ENCODE results near the gene ZBTB39.
"Not testable (repeated sequence)": the region's sequence is repeated elsewhere in the genome, so short reads cannot be mapped to it uniquely, and the experiment has no call there.

Gene ZBTB39, protein sequence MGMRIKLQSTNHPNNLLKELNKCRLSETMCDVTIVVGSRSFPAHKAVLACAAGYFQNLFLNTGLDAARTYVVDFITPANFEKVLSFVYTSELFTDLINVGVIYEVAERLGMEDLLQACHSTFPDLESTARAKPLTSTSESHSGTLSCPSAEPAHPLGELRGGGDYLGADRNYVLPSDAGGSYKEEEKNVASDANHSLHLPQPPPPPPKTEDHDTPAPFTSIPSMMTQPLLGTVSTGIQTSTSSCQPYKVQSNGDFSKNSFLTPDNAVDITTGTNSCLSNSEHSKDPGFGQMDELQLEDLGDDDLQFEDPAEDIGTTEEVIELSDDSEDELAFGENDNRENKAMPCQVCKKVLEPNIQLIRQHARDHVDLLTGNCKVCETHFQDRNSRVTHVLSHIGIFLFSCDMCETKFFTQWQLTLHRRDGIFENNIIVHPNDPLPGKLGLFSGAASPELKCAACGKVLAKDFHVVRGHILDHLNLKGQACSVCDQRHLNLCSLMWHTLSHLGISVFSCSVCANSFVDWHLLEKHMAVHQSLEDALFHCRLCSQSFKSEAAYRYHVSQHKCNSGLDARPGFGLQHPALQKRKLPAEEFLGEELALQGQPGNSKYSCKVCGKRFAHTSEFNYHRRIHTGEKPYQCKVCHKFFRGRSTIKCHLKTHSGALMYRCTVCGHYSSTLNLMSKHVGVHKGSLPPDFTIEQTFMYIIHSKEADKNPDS

DNA sequence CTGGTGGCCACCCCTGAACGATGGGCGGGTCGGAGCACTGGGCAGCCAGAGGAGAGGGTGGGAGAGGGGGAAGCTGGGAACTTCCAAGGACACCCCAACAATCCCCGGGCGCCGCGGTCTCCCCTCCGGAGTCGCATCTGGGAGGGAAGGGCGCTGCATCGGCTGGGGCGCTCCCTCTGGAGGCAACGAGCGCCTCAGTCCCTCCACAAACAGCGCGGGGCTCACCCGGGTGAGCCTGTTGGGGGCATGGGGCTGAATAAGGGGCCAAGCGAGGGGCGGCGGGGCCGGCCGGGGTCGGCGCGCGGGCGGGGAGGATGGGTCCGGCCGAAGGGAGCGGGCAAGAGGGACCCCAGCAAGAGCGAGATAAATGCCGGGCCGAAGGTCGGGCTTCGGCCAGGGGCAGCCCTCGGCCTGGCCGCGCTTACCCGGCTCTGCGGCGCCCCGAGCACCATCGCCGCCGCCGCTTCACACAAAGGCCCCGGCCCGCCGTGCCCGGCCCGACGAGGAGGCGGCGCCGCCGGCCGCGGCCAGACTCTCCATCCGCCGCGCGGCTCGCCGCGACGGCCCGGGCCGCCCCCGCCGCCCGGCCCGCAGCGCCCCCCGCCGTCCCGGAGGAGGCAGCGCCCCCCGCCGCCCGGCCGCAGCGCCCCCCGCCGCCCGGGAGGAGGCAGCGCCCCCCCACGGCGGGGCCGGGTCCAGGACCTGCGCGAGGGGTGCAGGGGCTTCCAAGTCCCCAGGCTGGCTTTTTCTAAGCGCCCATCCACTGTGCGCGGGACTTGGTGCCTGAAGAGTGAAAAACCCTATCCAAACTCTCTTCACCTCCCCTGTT is at the start of gene ZBTB39:
Gene ZBTB39 (minus strand): TSS at position 567 of the 829 bp plus-strand sequence. CDS start 1,629 bp downstream, outside the sequence.
- peak; percentile 65 for DNase-seq

DNA sequence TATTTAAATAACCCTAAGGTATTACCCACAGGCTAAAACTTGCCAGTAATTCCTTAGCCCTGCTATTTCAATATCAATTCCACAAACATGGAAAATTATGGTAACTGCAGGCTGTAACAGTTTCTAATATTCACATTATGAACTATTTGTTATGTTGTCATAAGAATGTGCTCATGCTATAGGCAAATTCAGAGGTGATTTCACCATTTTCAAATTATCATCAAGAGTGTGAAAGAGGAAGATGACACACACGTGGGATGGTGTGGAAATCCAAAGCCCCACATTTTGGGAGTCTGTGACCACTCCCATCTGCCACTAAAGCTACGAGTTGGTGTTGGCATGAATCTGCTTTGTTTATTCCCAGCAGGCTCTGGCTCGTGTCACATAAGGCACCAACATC is 49.5 kb upstream of the ZBTB39 start:
- DNase-seq: no peak

DNA sequence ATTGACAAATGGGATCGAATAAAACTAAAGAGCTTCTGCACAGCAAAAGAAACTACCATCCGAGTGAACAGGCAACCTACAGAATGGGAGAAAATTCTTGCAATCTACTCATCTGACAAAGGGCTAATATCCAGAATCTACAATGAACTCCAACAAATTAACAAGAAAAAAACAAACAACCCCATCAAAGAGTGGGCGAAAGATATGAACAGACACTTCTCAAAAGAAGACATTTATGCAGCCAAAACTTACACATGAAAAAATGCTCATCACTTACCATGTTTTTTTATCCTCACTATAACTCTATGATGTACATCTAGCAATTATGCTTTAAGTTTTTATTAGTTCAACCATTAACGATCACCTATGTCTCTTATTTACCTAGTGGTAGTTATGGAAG is 47.6 kb upstream of the ZBTB39 start:
- DNase-seq: not testable (repeated sequence)

DNA sequence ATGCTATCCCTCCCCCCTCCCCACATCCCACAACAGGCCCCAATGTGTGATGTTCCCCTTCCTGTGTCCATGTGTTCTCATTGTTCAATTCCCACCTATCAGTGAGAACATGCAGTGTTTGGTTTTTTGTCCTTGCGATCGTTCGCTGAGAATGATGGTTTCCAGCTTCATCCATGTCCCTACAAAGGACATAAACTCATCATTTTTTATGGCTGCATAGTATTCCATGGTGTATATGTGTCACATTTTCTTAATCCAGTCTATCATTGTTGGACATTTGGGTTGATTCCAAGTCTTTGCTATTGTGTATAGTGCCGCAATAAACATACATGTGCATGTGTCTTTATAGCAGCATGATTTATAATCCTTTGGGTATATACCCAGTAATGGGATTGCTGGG is 46.8 kb upstream of the ZBTB39 start:
- not testable (repeated sequence) for DNase-seq

DNA sequence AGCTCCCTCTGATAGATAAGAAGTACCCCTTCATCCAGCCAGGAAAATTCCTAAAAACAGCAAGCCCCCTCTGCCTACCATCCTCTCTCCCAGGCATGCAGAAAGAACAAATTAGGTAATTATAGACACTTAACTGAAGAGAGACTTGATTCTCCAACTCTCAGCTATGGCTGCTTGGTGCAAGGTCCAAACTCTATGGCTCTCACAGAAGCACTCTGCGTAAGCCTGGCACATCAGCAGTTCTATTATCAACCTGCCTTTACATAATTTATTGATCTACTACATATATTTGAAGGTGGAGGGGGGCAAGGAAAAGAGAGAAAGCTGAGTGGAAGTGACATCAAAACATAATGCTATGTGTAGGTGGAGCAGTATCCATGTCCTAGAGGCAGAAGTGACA is 44.7 kb upstream of the ZBTB39 start:
- no peak for DNase-seq

DNA sequence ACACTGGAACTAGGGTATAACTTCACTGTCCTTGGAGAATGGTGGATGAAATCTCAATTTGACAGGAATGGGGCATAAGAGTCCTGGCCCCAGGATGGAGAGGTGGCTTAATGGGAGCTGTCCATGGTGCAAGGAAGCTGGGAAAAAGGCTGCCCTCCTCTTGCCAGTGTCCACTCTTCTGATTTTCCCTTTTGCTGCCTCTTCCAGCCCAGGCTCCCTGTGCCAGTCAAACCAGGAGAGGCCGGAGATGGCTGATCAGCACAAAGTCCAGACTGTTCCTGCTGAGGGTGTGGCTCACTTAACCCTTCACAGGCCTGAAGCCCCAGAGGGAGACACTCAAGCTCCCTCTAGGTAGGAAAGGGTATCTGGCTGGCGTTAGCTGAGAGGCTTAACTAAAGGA is 43.5 kb upstream of the ZBTB39 start, which contains the start of gene MYO1A:
Gene MYO1A (minus strand): TSS at position 240 of the 400 bp plus-strand sequence. CDS start 1,806 bp downstream, outside the sequence.
- DNase-seq: no peak

DNA sequence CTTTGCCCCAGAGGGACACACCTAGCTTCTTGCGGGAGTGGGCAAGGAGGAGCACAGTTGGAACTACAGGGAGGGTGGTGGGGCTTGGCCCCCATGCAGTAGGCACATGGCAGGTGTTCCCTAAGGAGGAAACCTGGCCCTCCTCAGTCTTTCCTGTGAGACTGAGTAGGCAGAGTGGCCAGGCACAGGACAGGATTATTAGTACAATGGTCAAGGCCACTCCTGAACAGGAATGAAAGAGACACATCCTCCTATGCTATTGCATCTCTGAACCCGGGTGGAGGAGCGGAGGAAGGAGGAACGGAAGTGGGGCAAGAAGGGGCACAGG is 42.7 kb upstream of the ZBTB39 start:
- no peak for DNase-seq

DNA sequence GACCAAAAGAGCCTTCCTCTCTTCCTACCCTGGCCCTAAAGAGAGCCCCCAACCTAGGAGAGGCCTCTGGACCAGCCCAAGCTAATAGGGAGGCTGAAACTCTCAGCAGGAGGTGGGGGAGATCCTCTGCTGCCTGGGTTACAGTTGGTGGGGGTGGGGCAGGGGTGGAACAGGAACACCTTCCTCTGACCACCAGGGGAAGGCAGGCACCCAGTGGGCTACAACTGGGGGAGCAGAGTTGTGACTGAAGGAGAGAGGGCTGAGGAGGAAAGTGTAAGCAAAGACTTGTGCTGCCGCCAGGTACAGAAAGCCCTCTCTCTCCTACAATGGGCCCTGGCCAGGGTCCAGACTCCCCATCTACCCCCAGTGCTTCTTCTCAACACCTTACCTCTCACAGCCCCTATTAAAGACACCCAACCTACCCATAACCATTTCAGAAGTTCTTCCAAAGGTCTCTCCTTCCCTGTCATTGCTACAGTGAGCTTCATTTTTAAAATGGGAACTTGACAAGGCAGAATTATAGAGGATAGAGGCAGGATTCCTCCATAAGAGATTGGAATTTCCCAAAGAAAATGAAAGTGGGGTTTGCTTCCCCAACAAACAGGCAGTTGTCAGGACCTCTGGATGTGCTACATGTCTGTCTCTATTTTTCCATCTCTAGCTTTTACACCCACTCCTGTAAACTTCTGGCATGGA is 42.2 kb upstream of the ZBTB39 start:
- no peak for DNase-seq

DNA sequence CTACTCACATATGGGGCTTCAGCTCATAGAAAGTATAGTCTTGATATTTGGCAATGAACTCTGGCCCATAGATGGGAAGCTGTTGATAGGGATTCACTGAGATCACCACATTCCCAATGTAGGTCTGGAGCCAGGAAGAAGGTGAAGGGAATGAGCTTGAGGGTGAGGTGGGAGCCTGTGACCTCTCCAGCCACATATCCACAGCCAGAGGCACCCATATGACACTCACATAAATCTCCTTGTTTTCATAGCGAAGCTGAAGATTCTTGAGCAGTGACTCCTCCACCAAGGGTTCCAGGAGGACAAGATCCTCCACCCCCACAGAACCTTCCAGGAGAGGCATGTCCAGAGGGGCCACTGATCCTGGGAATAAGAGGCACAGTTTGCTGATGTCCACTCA is 41.6 kb upstream of the ZBTB39 start:
- no peak for DNase-seq

DNA sequence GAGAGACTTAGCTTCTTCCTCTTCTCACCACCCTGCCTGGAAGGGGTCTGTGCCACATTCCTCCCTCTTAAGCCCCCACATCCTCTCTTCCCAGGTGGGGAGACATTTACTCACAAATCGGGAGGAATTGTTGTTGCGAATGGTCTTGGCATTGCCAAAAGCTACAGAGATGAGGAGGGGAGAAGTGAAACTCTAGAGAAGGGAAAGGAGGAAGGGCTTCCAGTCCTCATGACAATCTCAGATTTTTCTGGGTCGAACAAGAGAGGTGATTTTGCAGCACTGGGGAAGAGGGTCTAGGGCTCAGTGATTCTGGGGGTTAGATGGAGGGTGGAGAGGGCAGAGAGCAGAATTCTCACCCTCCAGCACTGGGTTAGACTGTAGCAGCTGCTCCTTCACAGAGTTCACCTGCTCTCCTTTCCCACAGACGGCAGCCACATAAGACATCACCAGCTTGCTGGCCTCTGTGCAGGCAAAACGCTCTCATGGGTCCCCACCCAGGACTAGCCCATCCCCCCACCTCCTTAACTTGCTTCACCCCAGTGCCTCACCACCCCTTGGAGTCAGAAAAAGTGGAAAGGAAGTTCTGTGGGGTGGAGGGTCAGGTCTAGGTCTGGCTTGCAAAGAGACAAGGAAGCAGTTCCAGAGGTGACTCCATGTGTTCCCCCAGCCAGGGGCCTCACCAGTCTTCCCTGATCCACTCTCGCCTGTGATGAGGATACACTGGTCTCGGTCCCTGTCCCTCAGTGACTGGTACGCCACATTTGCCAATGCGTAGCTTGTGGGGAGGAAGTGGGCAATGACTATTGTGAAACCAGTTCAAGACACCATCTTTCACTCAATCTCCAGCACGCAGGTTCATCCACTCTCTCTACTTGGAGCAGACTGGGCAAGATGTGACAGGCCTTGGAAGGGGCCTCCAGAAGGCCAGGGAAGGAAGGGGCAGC is 40.9 kb upstream of the ZBTB39 start:
- DNase-seq: peak; percentile 11

DNA sequence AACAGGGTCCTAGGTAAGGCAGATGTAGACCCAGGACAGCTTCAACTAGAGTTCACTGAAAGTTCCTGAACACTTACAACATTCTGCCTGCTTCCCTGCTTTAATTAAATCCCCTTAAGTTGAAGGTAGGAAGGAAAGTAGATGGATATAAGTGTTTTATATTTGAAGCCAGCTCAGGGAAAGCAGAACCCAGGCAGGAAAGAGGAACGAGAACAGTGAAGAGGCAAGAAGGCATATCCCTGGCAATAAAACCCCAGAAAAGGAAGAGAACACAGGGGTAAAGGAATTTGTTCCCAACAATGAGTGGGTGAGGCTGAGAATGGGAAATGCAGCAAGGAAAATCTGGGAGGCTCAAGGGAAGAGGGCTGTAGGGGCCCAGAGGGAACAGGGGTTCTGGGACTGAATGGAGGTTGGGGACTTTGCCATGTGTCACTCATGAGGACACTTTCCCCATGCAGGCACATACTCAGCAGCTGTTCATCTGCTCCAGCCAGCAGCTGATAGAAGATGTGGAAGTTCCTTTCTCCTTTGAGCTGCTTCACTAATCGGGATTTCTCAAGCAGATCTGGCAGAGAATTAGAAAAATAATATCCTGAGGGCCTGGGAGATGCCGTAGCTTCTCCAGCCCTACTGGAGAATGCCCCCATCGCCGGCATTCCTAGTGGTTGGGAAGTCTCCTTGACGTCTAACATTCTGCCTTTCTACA is 39.9 kb upstream of the ZBTB39 start:
- no peak for DNase-seq

DNA sequence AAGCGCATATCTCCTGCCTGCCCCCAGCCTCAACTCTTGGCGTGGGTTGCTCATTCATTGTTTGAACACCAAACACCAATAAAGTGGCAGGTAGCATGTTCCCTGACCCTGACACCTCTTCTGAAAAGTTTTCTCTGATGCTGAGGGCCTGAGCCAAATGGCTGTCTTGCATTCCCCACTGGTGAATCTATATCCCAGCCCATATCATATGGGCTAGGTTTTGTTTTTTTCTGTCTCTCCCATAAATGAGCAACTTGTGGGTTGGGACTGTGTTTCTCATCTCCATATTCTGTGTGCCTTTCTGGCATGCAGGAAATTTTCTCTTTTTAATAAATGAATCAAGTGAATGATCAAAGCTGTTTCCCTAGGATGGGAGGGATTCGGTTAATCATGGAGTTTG is 38.5 kb upstream of the ZBTB39 start:
- no peak for DNase-seq

DNA sequence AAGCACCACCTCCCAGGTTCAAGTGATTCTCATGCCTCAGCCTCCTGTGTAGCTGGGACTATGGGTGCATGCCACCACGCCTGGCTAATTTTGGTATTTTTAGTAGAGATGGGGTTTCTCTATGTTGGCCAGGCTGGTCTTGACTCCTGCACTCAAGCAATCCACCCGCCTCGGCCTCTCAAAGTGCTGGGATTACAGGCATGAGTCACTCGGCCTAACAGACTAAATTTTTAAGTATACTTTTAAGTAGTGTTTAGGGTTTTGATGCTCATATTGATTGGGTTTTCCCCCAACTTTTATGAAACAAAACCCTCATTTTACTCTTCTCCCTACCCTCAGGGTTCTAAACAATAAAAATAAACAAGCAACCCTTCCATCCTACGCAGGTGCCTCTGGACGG is 38.1 kb upstream of the ZBTB39 start:
- DNase-seq: no peak

DNA sequence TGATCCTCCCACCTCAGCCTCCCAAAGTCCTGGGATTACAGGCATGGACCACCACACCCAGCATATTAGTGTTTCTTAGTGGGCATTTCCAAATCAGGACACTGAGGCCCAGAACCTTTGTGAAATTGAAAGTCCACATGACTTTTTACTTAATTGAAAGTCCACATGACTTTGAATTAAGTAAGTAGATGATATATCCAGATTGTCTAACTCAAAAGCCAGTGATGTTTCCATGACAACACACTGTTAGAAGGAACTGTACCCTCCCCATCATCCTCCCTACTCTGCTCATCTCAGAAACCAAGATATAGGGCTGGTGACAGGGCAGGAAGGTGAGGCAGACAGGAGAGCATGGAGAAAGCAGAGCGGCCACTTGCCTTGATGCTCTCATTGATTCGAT is 36.3 kb upstream of the ZBTB39 start:
- DNase-seq: no peak

DNA sequence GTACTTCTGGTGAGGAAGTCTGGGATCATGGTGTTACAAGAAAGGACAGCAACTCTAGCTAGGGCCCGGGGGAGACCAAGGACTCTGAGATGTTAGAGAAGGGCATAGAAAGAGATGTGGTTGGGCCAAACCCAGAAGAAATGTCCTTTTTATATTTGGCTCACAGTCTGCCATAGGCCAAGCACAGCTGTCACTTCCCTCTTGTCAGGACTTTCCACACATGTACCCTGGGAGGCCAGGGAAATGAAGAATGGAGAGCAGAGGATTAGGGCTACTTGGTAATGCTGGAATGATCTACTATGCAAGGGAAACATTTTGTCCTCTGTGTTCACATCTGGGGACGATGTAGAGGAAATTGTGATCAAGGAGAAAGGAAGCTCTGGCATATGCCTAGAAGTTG is 34.4 kb upstream of the ZBTB39 start:
- no peak for DNase-seq

DNA sequence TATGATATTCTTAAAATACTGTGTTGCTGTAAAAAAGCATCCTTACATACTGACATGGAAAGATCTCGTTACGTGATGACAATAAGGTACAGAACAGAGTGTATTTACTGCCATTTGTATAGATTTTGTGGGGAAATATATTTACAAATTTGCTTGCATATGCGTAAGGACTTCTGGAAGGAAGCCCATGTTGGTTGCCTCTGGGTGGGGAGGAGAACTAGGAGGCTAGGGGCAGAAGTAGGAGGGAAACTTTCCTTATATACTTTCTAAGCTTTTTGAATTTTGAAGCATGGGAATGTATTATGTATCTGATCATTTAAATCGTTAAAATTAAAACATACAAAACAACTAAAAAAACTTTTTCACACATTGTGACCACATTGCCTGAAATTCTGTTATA is 33.9 kb upstream of the ZBTB39 start:
- DNase-seq: no peak

DNA sequence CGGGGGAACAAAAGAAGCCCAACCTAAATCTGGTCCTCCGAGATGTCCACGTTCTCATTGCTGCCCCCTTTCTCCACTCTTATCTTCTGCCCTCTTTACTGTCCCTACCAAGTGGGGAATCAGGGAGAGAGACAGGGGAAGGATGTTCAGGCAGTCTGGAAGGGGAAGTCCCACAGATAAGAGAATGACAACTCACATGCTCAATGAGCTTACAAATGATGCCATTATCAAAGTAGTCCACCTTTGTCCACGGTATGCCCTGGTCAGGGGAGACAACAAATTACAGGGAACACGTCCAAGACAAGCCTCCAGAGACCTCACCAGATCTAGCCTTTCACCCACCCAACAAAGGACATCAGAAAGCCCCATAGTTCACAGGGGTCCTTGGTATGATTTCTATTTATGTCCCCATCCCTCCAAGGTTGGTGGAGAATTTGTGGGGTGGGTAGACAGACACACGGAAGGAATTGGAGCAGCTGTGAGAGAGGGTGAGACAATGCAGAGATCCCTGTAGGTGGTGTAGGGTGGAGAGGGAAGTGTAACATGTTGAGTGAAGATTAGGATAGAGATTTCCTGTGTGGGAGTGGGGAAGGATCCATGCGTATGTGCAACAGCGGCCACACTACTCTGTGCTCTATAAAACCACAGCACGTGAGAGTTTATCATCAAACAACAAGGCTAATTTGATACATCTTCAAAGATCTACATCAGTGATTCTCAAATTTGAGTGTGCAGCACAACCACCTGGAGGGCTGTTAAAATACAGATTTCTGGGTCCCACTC is 32.9 kb upstream of the ZBTB39 start:
- DNase-seq: no peak

DNA sequence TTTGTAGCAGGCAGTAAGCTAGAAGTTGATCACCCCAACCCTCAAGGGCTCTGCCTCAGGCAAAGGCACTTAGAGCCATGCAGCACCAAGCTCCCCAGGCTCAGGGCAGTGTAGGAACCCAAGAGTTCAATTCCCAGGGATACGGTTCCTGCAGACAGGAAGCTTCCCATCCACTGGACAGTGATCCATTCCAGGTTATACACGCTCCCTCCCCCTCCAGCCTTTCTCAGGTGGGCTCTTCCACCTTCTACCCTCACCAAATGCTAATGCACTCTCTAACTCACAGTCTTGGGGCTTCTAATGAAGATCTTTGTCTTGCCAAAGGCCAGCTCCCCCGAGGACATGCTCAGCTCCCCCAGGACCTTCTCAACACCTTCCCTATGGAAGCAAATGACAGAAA is 30.9 kb upstream of the ZBTB39 start:
- DNase-seq: no peak

DNA sequence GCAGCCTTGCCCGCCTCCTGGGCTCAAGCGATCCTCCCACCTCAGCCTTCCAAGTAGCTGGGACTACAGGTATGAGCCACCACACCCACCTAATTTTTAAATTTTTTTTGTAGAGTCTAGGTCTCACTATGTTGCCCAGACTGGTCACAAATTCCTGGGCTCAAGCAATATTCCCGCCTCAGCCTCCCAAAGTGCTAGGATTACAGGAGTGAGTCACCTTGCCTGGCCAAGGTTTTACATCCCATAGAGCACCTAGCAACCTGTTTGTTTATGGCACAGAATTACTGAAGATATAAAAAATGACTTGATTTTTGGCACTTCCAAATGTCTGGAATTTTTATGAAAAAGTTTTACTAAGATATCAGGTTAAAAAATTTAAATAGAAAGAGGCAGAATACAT is 27.1 kb upstream of the ZBTB39 start:
- DNase-seq: no peak

DNA sequence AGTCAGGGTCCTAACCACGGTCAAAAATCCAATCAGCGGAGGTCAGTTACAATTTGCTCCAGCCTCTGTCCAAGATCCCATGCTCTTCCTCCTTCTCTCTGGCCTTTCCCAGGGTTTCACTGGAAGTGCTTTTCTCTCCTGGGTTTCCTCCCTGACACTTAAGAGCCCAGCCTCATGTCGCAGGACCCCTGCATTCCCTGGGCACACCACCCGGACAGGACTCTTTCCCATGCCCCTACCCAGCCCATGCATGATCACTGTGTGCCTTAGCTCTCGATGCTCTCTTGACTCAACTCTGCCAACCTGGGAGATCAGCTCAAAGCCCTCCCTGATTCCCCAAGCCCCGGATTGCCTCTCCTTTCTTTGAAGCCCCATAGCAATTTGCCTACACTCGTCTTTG is 25.4 kb upstream of the ZBTB39 start:
- no peak for DNase-seq

All from activated CD4-positive, alpha-beta T cell treated with anti-CD3 and anti-CD28 coated beads, Interleukin-2, amount 50 U/mL, for 1 hour (primary cell).